Measurements from ENCODE around the gene ING3.

The ING3 gene

DNA sequence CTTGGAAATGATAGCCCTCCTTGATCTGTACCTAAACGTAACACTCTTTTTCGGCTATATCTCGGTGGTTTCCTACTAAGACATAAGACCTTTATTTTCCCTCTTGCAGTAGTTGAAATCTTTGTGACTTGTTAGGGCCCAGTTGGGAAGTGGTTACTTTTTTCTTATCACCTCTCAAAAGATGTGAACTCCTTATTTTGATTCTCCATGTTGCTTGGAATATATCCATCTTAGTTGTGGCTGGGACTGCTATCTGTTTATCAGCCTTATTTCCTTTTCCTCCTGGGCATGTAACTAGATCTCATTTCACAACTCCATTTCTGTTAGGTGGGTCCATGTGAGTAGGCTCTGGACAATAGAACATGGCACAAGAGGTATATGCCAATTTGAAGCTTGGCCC, 33.8 kb downstream of the ING3 start:
- Histone ChIP-seq H4K20me1 (ENCODE audit: insufficient read depth, low read length, poor library complexity, severe bottlenecking) (no peaks in the 10 kb centered on the region), H3K79me2 (ENCODE audit: insufficient read depth, low read length) (no peaks in the 10 kb centered on the region), H2AFZ (ENCODE audit: low read length) (no peak overlapping the region), H3K4me3 (ENCODE audit: low read length, poor library complexity, severe bottlenecking) (no peak overlapping the region), H3K36me3 (ENCODE audit: insufficient read depth, low read length) (no peaks in the 10 kb centered on the region), H3K9ac (ENCODE audit: low read depth, low read length, poor library complexity, severe bottlenecking) (no peak overlapping the region), H3K9me2 (replicated peaks; ENCODE audit: low read depth, low read length) (no peaks in the 10 kb centered on the region), H3F3A (ENCODE audit: low read depth) (no peaks in the 10 kb centered on the region), H3K4me2 (ENCODE audit: low read depth, low read length, poor library complexity, severe bottlenecking) (no peak overlapping the region), H3K9me3 (ENCODE audit: insufficient read depth, low read depth, low read length) (no peaks in the 10 kb centered on the region), H3K27me3 (ENCODE audit: insufficient read depth, low read length, poor library complexity, severe bottlenecking) (no peaks in the 10 kb centered on the region), H3K4me1 (ENCODE audit: insufficient read depth, low read length, poor library complexity, severe bottlenecking) (peaks cover 7% of the 10 kb centered on the region)
- TF ChIP-seq CTCF (conservative IDR thresholded peaks at IDR 0.05; ENCODE audit: low read length) (no peak), EZH2phosphoT487 (IDR thresholded peaks at IDR 0.05; ENCODE audit: borderline replicate concordance) (no peak)

GRCh38 chr7:120985130-120985758, 34.7 kb downstream of the ING3 start:
- Histone ChIP-seq H4K20me1 (ENCODE audit: insufficient read depth, low read length, poor library complexity, severe bottlenecking) (no peaks in the 10 kb centered on the region), H3K9ac (ENCODE audit: low read depth, low read length, poor library complexity, severe bottlenecking) (no peak overlapping the region)
- TF ChIP-seq EZH2phosphoT487 (IDR thresholded peaks at IDR 0.05; ENCODE audit: borderline replicate concordance) (no peak), CTCF (conservative IDR thresholded peaks at IDR 0.05; ENCODE audit: low read length) (no peak)

GRCh38 chr7:120985839-120986238, 35.3 kb downstream of the ING3 start:
- Histone ChIP-seq H3K4me2 (ENCODE audit: low read depth, low read length, poor library complexity, severe bottlenecking) (no peak overlapping the region), H3K36me3 (ENCODE audit: insufficient read depth, low read length) (no peaks in the 10 kb centered on the region), H3K79me2 (ENCODE audit: insufficient read depth, low read length) (no peaks in the 10 kb centered on the region), H3F3A (ENCODE audit: low read depth) (no peaks in the 10 kb centered on the region), H3K27me3 (ENCODE audit: insufficient read depth, low read length, poor library complexity, severe bottlenecking) (no peaks in the 10 kb centered on the region), H4K20me1 (ENCODE audit: insufficient read depth, low read length, poor library complexity, severe bottlenecking) (no peaks in the 10 kb centered on the region), H3K9ac (ENCODE audit: low read depth, low read length, poor library complexity, severe bottlenecking) (no peak overlapping the region), H3K4me3 (ENCODE audit: low read length, poor library complexity, severe bottlenecking) (no peak overlapping the region), H2AFZ (ENCODE audit: low read length) (no peak overlapping the region), H3K9me2 (replicated peaks; ENCODE audit: low read depth, low read length) (no peaks in the 10 kb centered on the region), H3K4me1 (ENCODE audit: insufficient read depth, low read length, poor library complexity, severe bottlenecking) (peaks cover 7% of the 10 kb centered on the region), H3K9me3 (ENCODE audit: insufficient read depth, low read depth, low read length) (no peaks in the 10 kb centered on the region)
- TF ChIP-seq CTCF (conservative IDR thresholded peaks at IDR 0.05; ENCODE audit: low read length) (no peak), EZH2phosphoT487 (IDR thresholded peaks at IDR 0.05; ENCODE audit: borderline replicate concordance) (no peak)

More at GRCh38 chr7:120985130-120985758, 34.7 kb downstream of the ING3 start:
- no peaks in the 10 kb centered on the region for H3K36me3 ChIP-seq (ENCODE audit: insufficient read depth, low read length)
- H3K79me2 ChIP-seq (ENCODE audit: insufficient read depth, low read length), result no peaks in the 10 kb centered on the region
- no peaks in the 10 kb centered on the region for H3K9me2 ChIP-seq (replicated peaks; ENCODE audit: low read depth, low read length)
- H3K4me3 ChIP-seq (ENCODE audit: low read length, poor library complexity, severe bottlenecking), result no peak overlapping the region
- no peaks in the 10 kb centered on the region for H3K9me3 ChIP-seq (ENCODE audit: insufficient read depth, low read depth, low read length)
- H2AFZ ChIP-seq (ENCODE audit: low read length), result no peak overlapping the region
- H3K27me3 ChIP-seq (ENCODE audit: insufficient read depth, low read length, poor library complexity, severe bottlenecking), result no peaks in the 10 kb centered on the region
- no peaks in the 10 kb centered on the region for H3F3A ChIP-seq (ENCODE audit: low read depth)
- H3K4me2 ChIP-seq (ENCODE audit: low read depth, low read length, poor library complexity, severe bottlenecking), result no peak overlapping the region
- peaks cover 7% of the 10 kb centered on the region for H3K4me1 ChIP-seq (ENCODE audit: insufficient read depth, low read length, poor library complexity, severe bottlenecking)

Data from Loucy (cell line).